Activated naive CD4-positive, alpha-beta T cell treated with Interleukin-2 at 50 U/mL for 16 hours (primary cell): ENCODE data around the gene EMILIN1.
A peak's percentile ranks its signal among the peaks of the same experiment; 100 is the strongest.

Experiments
- DNase-seq: peaks from one replicate; pipeline ENCODE4 v3.0.0-alpha.2; 2020

Gene EMILIN1

GRCh38 chr2:27127883-27128667 is 49.7 kb downstream of the EMILIN1 start:
- DNase-seq, result no peak

GRCh38 chr2:27128668-27129571 is 50.5 kb downstream of the EMILIN1 start:
- no peak for DNase-seq

- no peak for DNase-seq
These were observed 52.0 kb downstream of the EMILIN1 start for GRCh38 chr2:27130396-27130795.

DNA sequence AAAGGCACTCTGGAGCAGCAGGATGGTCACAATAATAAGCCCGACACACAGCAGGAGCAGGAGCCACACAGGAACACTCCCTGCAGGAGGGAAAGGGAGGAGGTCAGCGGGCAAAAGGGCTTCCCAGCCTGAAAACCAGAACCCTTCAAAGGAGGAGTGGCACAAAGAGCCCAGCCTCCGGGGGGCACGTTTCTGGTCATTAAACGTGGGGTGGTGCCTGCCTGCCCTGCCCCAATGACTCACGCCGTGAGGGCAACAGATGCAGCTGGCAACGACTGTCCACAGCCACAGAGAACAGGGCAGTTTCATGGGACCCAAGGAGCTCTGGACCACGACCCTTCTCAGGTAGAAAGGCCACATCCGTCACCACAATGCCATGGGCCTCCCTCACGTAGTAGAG is 53.0 kb downstream of the EMILIN1 start:
- no peak for DNase-seq

DNA sequence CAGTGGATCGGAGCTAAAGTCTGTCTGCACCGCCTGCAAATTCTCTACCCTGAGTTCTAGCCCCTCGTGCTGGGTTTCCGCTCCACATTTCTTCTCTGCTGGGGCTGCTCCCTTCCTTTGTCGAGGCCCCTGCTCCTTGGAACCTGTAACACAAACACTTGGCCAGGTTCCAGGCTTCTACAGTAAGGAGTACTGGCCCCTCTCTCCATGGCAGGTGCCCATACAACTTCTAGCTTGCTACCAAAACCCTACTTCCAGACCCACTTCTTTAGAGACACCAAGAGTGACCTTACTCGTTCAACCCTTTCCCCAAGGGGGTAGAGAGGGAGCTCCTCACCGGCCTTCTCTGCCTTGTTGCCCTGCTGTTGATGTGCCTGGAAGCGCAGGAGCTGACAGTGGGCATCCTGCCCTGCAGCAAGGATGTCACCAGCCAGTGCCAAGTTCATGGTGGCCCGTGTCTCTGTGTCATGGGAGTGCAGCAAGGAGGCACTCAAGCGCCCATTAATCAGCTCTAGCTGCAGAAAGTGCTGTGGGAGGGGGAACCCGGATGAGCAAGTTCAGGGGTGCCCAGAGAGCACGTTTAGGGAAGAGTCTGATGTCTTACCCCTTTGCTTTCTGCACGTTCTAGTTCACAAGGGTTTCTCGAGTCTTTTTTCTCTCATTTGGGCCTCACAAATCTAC is 54.9 kb downstream of the EMILIN1 start:
- DNase-seq, result peak; percentile 36

- DNase-seq, result peak; percentile 99
These were observed 55.7 kb downstream of the EMILIN1 start, which contains the start of gene PREB for GRCh38 chr2:27133905-27134780. TSS of gene PREB (minus strand) at chr2:27134636. CDS start at chr2:27134421, 215 bp downstream.

DNA sequence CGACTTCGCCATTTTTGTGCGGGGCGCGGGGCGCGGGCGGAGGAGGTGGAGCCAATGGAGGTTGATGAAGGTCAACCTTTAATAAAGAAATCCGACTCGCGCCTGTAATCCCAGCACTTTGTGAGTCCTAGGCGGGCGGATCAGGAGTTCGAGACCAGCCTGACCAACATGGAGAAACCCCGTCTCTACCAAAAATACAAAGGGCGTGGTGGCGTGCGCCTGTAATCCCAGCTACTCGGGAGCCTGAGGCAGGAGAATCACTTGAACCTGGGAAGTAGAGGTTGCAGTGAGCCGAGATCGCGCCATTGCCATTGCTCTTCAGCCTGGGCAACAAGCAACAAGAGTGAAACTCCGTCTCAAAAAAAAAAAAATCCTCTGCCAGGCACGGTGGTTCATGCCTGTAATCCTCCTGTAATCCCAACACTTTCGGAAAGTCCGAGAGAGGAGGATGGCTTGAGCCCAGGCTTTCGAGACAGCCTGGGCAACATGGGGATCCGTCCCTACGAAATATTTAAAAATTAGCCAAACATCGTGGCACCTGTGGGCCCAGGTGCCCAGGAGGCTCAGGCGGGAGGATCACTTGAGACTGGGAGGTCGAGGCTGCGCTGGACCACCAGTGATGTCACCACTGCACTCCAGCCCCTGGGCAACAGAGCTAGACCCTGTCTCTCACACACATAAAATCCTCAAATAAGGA is 56.5 kb downstream of the EMILIN1 start:
- DNase-seq, result no peak

DNA sequence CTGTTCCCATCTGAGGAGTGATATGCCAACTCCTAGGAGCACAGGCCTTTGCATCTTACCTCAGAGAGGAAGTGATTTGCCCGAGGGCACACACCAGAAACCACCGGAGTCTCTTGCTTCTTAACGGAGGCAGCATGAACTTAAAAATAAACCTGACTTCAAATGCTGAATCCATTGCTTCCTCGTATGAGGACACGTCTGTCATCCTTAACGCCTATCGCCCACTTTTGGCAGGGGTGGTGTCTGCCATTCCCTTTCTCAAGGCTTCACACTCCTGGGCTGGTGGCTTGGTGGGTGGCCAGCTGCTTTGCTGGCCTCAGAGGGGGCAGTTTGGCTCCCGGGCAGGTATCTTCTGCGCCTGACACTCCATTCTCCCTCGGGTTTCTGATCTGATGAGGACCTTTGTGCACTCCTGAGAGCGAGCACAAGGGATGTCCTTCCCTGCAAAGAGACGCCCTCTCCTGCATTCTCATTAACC is 57.1 kb downstream of the EMILIN1 start:
- DNase-seq, result no peak
